GM21576 (cell line): Measurements from ENCODE around the gene BMP6.
A peak's percentile ranks its signal among the peaks of the same experiment; 100 is the strongest.

ENCODE experiments used
- ATAC-seq: cut with Tn5 transposase; IDR thresholded peaks from one replicate; pipeline ENCODE4 v1.9.1; 2021; ENCODE audit warnings: mild to moderate bottlenecking, moderate library complexity; ENCODE audit not compliant: unreplicated experiment

BMP6 gene

GRCh38 chr6:7719364-7719850 is 6.5 kb upstream of the BMP6 start:
- ATAC-seq: no peak

- ATAC-seq: no peak
These were observed 5.6 kb upstream of the BMP6 start for GRCh38 chr6:7720346-7720745.

DNA sequence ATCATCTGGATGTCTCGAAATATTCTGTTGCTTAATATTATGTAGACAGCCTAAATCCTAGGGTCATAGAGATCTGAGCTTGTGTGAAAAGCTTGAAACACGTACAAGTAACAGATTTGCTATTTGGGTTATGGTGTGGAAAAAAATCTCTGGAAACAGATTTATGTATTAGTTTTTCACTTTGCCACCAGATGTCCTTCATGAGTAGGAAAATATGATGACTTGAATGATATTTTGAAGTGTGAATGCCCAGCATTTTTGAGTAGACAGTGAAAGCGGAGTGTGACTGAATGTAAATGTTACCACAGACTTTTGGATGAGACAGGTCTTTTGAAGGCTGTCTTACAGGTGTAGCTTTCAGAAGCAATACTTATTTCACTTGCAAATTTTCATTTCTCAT is 4.2 kb upstream of the BMP6 start:
- ATAC-seq: no peak

DNA sequence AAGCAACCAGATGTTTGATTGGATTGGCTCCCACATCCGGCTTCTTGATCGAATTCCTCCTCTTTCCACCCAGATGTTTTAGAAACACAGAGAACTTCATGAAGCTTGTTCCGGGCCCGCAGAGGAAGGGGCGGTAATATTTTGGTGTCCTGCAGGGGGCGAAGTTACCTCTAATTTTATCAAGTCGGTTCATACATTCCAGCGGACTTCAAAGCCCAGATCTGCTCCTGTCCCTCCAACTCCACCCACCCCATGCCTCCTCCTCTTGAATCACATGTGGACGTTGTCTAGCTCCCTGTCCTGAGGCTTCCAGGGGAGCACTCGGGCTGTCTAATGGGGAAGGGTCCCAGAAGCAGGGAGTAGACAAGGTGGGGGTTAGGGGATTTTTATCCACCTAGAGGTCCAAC is 2.9 kb upstream of the BMP6 start:
- ATAC-seq: no peak

DNA sequence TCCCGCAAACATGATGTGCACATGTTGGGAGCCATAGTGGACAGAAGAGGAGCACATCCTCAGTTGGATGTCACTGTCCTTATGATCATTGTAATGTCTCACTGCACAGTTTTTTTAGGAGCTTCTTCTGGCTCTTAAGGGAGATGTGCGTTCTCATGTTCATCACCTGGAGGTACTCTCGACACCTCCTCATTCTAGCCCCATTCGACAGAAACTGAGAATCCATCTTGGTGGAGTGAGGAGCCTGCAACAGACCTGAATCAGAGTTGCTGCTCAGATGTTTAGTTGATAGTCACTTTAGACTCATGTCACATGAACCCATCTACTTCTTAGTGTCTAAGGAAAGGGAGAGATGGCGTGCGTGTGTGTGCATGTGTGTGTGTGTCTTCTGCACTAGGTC is 2.3 kb upstream of the BMP6 start:
- ATAC-seq: no peak

GRCh38 chr6:7725412-7725811 is 487 bp upstream of the BMP6 start:
- ATAC-seq: no peak

DNA sequence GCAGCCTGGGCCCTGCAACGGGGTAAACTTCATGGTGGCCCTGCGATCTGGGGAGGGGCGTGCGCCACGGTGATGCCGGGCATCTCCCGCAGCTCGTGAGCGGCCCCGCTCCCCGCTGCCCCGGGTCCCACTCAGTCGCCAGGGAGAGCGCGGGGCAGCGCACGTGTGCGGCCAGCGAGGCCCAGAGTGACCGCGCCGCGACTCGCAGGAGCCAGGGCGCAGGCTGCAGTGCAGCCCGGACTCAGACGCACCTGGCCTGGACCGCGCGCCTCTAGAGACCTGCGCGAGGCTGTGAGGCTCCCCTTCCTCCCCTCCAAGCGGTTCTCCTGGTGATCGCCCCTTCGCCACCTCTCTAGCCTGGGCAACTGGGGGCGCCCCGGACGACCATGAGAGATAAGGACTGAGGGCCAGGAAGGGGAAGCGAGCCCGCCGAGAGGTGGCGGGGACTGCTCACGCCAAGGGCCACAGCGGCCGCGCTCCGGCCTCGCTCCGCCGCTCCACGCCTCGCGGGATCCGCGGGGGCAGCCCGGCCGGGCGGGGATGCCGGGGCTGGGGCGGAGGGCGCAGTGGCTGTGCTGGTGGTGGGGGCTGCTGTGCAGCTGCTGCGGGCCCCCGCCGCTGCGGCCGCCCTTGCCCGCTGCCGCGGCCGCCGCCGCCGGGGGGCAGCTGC is 652 bp downstream of the BMP6 start:
- peak; percentile 24 for ATAC-seq

GRCh38 chr6:7727086-7727945 is 1.4 kb downstream of the BMP6 start:
- ATAC-seq: no peak

GRCh38 chr6:7727946-7728854 is 2.3 kb downstream of the BMP6 start:
- no peak for ATAC-seq

DNA sequence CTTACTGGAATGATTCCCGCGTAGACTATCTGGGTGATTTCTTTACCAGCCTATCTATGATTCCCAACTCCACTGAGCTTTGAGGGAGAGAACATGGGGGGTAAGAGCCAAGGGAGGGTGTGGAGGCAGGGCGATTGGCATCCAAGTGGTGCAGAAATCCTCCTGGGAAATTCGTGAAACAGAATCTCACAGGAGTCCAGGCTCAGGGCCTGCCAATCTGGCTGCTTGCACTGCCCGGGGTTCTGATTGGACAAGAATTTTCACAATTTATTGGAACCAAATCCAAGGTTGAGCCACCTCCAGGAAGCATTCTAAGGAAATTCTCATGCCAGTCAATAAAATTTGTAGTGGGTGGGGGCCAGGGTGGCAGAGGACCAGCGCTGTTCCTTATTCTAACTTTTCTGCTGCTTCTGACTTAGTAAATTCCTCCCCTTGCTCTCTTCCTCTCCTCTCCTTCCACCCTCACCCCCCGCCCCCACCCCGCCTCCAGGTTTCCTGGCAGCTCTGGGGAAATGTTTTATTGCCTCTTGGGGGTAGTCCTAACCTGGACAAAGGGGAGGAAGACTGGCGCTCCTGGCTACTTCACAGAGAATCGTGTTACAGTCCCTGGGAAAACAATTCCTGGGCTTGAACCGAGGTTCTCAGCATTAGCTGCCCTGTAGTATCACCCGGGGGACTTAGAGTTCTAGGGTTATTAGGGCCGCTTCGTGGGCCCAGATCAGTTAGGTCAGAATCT is 3.1 kb downstream of the BMP6 start:
- ATAC-seq: no peak

GRCh38 chr6:7730001-7730783 is 4.3 kb downstream of the BMP6 start:
- ATAC-seq: no peak

DNA sequence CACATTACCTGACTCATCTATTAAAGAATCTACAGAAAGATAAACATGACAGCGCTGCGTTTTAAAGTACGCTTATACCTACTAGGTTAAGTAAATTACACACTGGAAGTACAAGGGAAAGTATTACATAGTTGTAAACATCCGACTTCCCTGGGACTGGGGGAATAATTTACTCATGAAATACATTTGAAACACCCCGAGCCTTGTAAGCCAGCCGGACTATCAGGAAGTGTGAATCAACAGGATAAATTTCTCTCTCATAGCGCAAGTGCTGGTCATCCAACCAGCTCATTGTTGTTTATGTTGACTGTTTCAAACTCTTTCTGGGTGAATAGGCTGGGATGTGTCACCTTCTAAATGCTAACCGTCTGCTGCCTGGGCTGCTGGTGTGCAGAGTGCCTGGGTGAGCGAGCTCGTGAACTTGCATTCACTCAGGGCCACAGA is 4.9 kb downstream of the BMP6 start:
- ATAC-seq: no peak

GRCh38 chr6:7731294-7731693 is 5.4 kb downstream of the BMP6 start:
- ATAC-seq: no peak

DNA sequence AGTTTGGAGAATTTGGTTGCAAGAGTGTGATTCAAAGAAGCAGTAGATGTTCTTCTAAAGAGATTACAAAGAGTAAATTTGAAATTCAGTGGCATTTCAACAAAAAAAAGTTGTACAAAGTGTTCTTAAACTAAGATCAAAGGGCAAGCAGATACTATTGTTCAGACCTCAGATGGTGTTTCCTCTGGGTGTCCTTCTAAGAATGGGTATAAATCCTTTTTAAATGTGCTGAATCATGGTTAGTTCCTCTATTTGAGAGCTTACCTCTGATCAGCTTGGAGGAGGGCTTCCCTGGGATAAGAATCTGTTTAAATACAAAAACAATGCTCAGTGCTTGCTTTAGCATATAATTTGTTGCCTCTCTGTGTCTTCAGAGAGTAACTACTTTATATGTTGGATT is 6.3 kb downstream of the BMP6 start:
- no peak for ATAC-seq

DNA sequence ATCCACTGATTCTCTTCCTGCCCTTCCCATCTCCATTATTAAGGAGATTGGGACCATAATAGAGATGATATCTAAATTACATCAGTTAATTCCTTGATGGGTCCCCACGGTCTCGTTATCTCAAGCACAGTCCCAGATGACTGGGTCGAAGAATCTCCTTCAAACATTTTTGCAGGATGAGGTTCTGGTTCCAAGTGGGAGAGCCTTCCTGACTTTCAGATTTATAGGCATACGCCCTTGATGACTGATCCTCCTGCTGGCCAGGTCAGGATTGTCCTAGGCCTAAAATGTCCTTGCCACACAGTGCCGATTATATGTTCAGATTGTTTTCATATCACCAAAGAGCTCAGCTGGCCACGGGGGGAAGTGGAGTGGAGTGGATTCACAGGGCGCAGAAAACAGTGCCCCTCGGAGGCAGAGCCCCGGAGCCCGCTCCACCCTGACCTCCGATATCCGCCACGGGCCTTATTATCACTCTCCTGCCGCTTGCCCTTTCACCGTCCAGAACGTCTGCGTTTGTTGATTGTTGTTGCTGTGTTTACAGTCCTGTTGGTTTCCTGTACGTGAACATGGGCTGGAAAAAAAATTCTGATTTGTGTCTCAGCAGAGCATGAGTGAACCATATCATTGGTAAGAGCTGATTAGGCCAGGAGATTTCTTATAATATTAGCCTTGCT is 8.9 kb downstream of the BMP6 start:
- ATAC-seq: no peak

GRCh38 chr6:7737106-7737505 is 11.2 kb downstream of the BMP6 start:
- no peak for ATAC-seq

- no peak for ATAC-seq
These were observed 12.0 kb downstream of the BMP6 start for GRCh38 chr6:7737867-7738266.

GRCh38 chr6:7742223-7742785 is 16.4 kb downstream of the BMP6 start:
- no peak for ATAC-seq

- no peak for ATAC-seq
These were observed 20.0 kb downstream of the BMP6 start for GRCh38 chr6:7745942-7746341.
